ENCODE results near the gene PRIMA1. TPM values are rescaled to one million over a fixed set of nuclear protein-coding genes. Genes with fewer than 3 reads are reported as not detected.
"Not testable (repeated sequence)": the region's sequence is repeated elsewhere in the genome, so short reads cannot be mapped to it uniquely, and the experiment has no call there.

PRIMA1 gene
- polyA plus RNA-seq, 1 experiment, result not detected

- Histone ChIP-seq H3K27me3 (ENCODE audit: control insufficient read depth, insufficient read depth, low read length) (no peaks in the 10 kb centered on the region), H3K9me3 (ENCODE audit: control insufficient read depth, insufficient read depth, low read length) (no peaks in the 10 kb centered on the region; the same call in 1 of the 2 replicates), H3K27ac (ENCODE audit: low read depth, low read length) (no peak overlapping the region), H3K4me3 (ENCODE audit: low read depth, low read length) (no peak overlapping the region)
- ChIA-PET CTCF (no interaction called here), POLR2A (no interaction called here)
- no peak for DNase-seq (ENCODE audit: low read depth, low spot score)
- TF ChIP-seq CTCF (IDR thresholded peaks at IDR 0.05; ENCODE audit: low read depth, low read length), result no peak
These were observed 30.6 kb upstream of the PRIMA1 start for GRCh38 chr14:93818857-93819256.

GRCh38 chr14:93811676-93812075 is 23.4 kb upstream of the PRIMA1 start:
- Histone ChIP-seq H3K4me3 (ENCODE audit: low read depth, low read length) (no peak overlapping the region), H3K27me3 (ENCODE audit: control insufficient read depth, insufficient read depth, low read length) (no peaks in the 10 kb centered on the region), H3K9me3 (ENCODE audit: control insufficient read depth, insufficient read depth, low read length) (no peaks in the 10 kb centered on the region), H3K27ac (ENCODE audit: low read depth, low read length) (no peak overlapping the region)
- POLR2A ChIA-PET, result no interaction called here
- DNase-seq (ENCODE audit: low read depth, low spot score), result no peak
- CTCF ChIA-PET, result no interaction called here
- no peak for TF ChIP-seq CTCF (IDR thresholded peaks at IDR 0.05; ENCODE audit: low read depth, low read length)

GRCh38 chr14:93811020-93811419 is 22.7 kb upstream of the PRIMA1 start:
- CTCF ChIA-PET, result no interaction called here
- no peak for TF ChIP-seq CTCF (IDR thresholded peaks at IDR 0.05; ENCODE audit: low read depth, low read length)
- POLR2A ChIA-PET, result no interaction called here
- Histone ChIP-seq H3K27me3 (ENCODE audit: control insufficient read depth, insufficient read depth, low read length) (no peaks in the 10 kb centered on the region), H3K9me3 (ENCODE audit: control insufficient read depth, insufficient read depth, low read length) (no peaks in the 10 kb centered on the region), H3K27ac (ENCODE audit: low read depth, low read length) (no peak overlapping the region), H3K4me3 (ENCODE audit: low read depth, low read length) (no peak overlapping the region)
- DNase-seq (ENCODE audit: low read depth, low spot score), result no peak

GRCh38 chr14:93809491-93810420 is 21.5 kb upstream of the PRIMA1 start:
- H3K27ac ChIP-seq (ENCODE audit: low read depth, low read length); H3K4me3 ChIP-seq (ENCODE audit: low read depth, low read length); POLR2A ChIA-PET; CTCF ChIA-PET; H3K9me3 ChIP-seq (ENCODE audit: control insufficient read depth, insufficient read depth, low read length); DNase-seq (ENCODE audit: low read depth, low spot score); H3K27me3 ChIP-seq (ENCODE audit: control insufficient read depth, insufficient read depth, low read length): not testable (repeated sequence)

- ChIA-PET CTCF (no interaction called here), POLR2A (no interaction called here)
- Histone ChIP-seq H3K9me3 (ENCODE audit: control insufficient read depth, insufficient read depth, low read length) (no peaks in the 10 kb centered on the region), H3K27me3 (ENCODE audit: control insufficient read depth, insufficient read depth, low read length) (no peaks in the 10 kb centered on the region), H3K27ac (ENCODE audit: low read depth, low read length) (no peak overlapping the region), H3K4me3 (ENCODE audit: low read depth, low read length) (no peak overlapping the region)
- TF ChIP-seq CTCF (IDR thresholded peaks at IDR 0.05; ENCODE audit: low read depth, low read length), result no peak
- no peak for DNase-seq (ENCODE audit: low read depth, low spot score)
These were observed 16.4 kb upstream of the PRIMA1 start for GRCh38 chr14:93804654-93805053.

All from AG04450 (cell line).